Kidney (tissue), 14 donors: ENCODE measurements around the gene ZNF638. TPM values are rescaled to one million over a fixed set of nuclear protein-coding genes. Genes with fewer than 3 reads are reported as not detected.

ENCODE experiments used
- DNase-seq, 5 donors: peaks; one replicate each; pipeline ENCODE4 v3.0.0-alpha.2; 2013 to 2020
- FAIRE-seq: peaks from 2 replicates; lab custom pipeline; 2012; peaks lifted over from hg19 to GRCh38; lab: Jason Lieb, UNC
- H3K27ac ChIP-seq, 2 donors: one replicate each; pipeline ENCODE4 v1.7.0; 2013; ENCODE audit warnings: low read depth in 2 of 2, low read length in 2 of 2, inconsistent platforms in 1 of 2
- H3K27me3 ChIP-seq: one replicate; pipeline ENCODE4 v1.7.1; 2013; ENCODE audit warnings: low read length, inconsistent platforms; ENCODE audit not compliant: control insufficient read depth, insufficient read depth
- H3K36me3 ChIP-seq, 3 donors: one replicate each; pipeline versions ENCODE4 v1.7.0 to v1.7.1; 2013; ENCODE audit warnings: low read length in 3 of 3, control low read depth in 1 of 3, inconsistent platforms in 1 of 3; ENCODE audit not compliant: insufficient read depth in 3 of 3, control insufficient read depth in 2 of 3
- H3K4me1 ChIP-seq, 3 donors: one replicate each; pipeline versions ENCODE4 v1.7.0 to v1.7.1; 2013; ENCODE audit warnings: low read length in 3 of 3, inconsistent platforms in 1 of 3, low read depth in 1 of 3; ENCODE audit not compliant: control insufficient read depth in 2 of 3, insufficient read depth in 2 of 3
- H3K4me3 ChIP-seq, 3 donors: one replicate each; pipeline versions ENCODE4 v1.7.0 to v1.8.1; 2013; ENCODE audit warnings: low read length in 3 of 3, control low read depth in 1 of 3, inconsistent platforms in 1 of 3
- H3K9ac ChIP-seq, 3 donors: one replicate each; pipeline versions ENCODE4 v1.7.0 to v1.7.1; 2013; ENCODE audit warnings: low read length in 3 of 3, control low read depth in 1 of 3, inconsistent platforms in 1 of 3
- H3K9me3 ChIP-seq, 3 donors: one replicate each; pipeline versions ENCODE4 v1.7.0 to v1.7.1; 2013; ENCODE audit warnings: low read length in 3 of 3, control low read depth in 1 of 3, inconsistent platforms in 1 of 3; ENCODE audit not compliant: control insufficient read depth in 2 of 3, insufficient read depth in 1 of 3
- CTCF ChIP-seq: IDR thresholded peaks from 3 replicates; pipeline ENCODE4 v1.5.1; 2012; ENCODE audit warnings: mild to moderate bottlenecking, moderate library complexity, borderline replicate concordance; ENCODE audit not compliant: insufficient read depth; ENCODE audit errors: extremely low read depth
- intact Hi-C: fragments of 100-400 bp; cut with DNase I; formaldehyde crosslinking; loops from one replicate; pipeline ENCODE4 v1.11.1; 2022
- polyA plus RNA-seq: library from polyadenylated mRNA; stranded (reverse); fragments of 350-450 nt; fragmentation: Illumina TruSeq; extraction: RNeasy Lipid Tissue Mini Kit (QIAGEN cat#74804); gene quantifications from one replicate; pipeline ENCODE4 v1.2.3, GENCODE V29; 2014; ENCODE audit warnings: low read depth, low replicate concordance; ENCODE audit not compliant: insufficient read depth
- total RNA-seq: library from RNA; stranded (reverse); fragmentation: NEBNext Ultra II Directional; extraction: Animal tissue kit (Norgen Biotek cat#: 25700); gene quantifications from one replicate; pipeline ENCODE4 v1.2.1, GENCODE V29; 2021
- donor health status: control.
- donor health status: control.
- donor health status: control.
- donor health status: control.
- donor health status: control.
- donor health status: DM: yes; HTN: yes; CAD: no.
- donor health status: Normal renal cell carcinoma (clear cell type).

The ZNF638 gene
- total and polyA plus RNA-seq, 2 donors from 2014 or later, result 84.8 to 122 TPM

- H3K4me1 ChIP-seq, result no peaks in the 10 kb centered on the region
- no peaks in the 10 kb centered on the region for H3K9me3 ChIP-seq
- H3K9ac ChIP-seq, result no peak overlapping the region
- peaks cover 7% of the 10 kb centered on the region for H3K27me3 ChIP-seq
- intact Hi-C loops, result no loop called here
- H3K27ac ChIP-seq, result no peak overlapping the region
- H3K4me3 ChIP-seq, result no peak overlapping the region
- FAIRE-seq (no peak), DNase-seq (no peak)
- no peak for TF ChIP-seq CTCF
- H3K36me3 ChIP-seq, result no peaks in the 10 kb centered on the region
Measured at GRCh38 chr2:71471276-71471675, 139.7 kb downstream of the ZNF638 start.

GRCh38 chr2:71472019-71472418 is 140.4 kb downstream of the ZNF638 start:
- no peak for DNase-seq
- Histone ChIP-seq H3K4me1 (no peaks in the 10 kb centered on the region), H3K27ac (no peak overlapping the region), H3K9ac (no peak overlapping the region), H3K27me3 (peaks cover 7% of the 10 kb centered on the region), H3K4me3 (no peak overlapping the region), H3K36me3 (no peaks in the 10 kb centered on the region), H3K9me3 (no peaks in the 10 kb centered on the region)
- intact Hi-C loops, result no loop called here
- TF ChIP-seq CTCF, result no peak
- FAIRE-seq, result no peak

- Histone ChIP-seq H3K4me1 (no peaks in the 10 kb centered on the region), H3K27ac (no peak overlapping the region), H3K9ac (no peak overlapping the region), H3K27me3 (peaks cover 3% of the 10 kb centered on the region), H3K9me3 (no peaks in the 10 kb centered on the region), H3K36me3 (no peaks in the 10 kb centered on the region), H3K4me3 (no peak overlapping the region)
- DNase-seq, result no peak
- no peak for FAIRE-seq
- no peak for TF ChIP-seq CTCF
- intact Hi-C loops, result no loop called here
Measured at GRCh38 chr2:71473346-71474031, 141.9 kb downstream of the ZNF638 start.
